GM12878 (cell line): Measurements from ENCODE around the gene SMOC2.

Source experiments
- CEBPB ChIP-seq, 2 experiments: fragments of 150-350 bp in 1 of 2; IDR thresholded peaks; 2 replicates each; pipeline ENCODE4 v1.6.1; 2012 to 2014; ENCODE audit warnings: low read depth in 2 of 2, low read length in 2 of 2, borderline replicate concordance in 1 of 2, inconsistent platforms in 1 of 2
- HDAC2 ChIP-seq: fragments of 200-600 bp; sonication (generic); IDR thresholded peaks from 2 replicates; pipeline ENCODE4 v1.6.1; 2017
- POLR2A ChIP-seq: IDR thresholded peaks from 2 replicates; pipeline ENCODE4 v1.6.1; 2011; ENCODE audit warnings: low read depth, mild to moderate bottlenecking, low read length
- RAD21 ChIP-seq: IDR thresholded peaks from 2 replicates; pipeline ENCODE4 v1.6.1; 2011; ENCODE audit warnings: mild to moderate bottlenecking, low read depth, low read length, moderate library complexity; ENCODE audit not compliant: insufficient read depth
- ZNF24 ChIP-seq: fragments of 450-650 bp; IDR thresholded peaks from 2 replicates; pipeline ENCODE4 v1.6.1; 2017; ENCODE audit warnings: antibody characterized with exemption, mild to moderate bottlenecking
- TF ChIP-seq, protein P1 (sequence below), 3 experiments: IDR thresholded peaks in 2 of 3; conservative IDR thresholded peaks in 1 of 3; 2 replicates each; pipeline ENCODE4 v1.5.1; 2011; ENCODE audit warnings: low read depth in 3 of 3, low read length in 3 of 3, mild to moderate bottlenecking in 3 of 3, control low read depth in 2 of 3, moderate library complexity in 2 of 3, inconsistent platforms in 1 of 3, mixed read lengths in 1 of 3; ENCODE audit not compliant: control insufficient read depth in 2 of 3, insufficient read depth in 1 of 3; ENCODE audit errors: extremely low read depth in 1 of 3

DNA sequence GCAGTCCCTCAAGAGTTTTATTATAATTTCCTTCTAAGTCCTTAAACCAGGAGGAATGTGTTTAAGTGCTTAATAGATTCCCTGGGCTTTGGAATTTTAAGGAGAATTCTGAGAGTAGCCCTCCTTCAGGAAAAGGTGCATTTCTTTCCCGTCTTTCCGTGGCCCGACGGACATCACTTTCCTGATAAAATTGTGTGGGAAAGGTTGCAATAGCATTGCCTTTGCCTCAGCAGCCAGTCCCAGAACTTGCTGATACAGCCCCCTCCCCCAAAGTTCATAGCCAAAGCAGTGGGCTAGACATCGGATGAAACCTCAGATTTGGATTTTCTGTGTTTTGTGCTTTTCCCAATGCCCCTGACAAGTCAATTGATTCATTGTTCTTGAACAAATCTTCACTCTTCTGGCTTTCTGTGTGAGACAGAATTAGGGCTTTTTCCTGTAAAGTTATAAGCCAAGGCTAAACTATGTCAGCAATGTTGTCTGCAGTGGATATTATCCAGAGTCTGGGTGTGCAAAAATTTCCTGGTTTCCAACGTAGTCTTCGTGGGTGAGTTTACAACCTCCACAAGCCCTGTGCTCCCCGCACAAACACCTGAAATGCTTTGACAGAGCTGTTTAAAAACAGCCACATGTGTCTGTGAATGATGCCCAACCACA, 1.1 kb upstream of the SMOC2 start:
- TF ChIP-seq ZNF24 (no peak), CEBPB (IDR thresholded peaks at IDR 0.05; ENCODE audit: borderline replicate concordance in 1 of 2, low read depth in 2 of 2, low read length in 2 of 2) (no peak), POLR2A (no peak), HDAC2 (no peak), RAD21 (no peak)
- TF ChIP-seq, protein P1, sequence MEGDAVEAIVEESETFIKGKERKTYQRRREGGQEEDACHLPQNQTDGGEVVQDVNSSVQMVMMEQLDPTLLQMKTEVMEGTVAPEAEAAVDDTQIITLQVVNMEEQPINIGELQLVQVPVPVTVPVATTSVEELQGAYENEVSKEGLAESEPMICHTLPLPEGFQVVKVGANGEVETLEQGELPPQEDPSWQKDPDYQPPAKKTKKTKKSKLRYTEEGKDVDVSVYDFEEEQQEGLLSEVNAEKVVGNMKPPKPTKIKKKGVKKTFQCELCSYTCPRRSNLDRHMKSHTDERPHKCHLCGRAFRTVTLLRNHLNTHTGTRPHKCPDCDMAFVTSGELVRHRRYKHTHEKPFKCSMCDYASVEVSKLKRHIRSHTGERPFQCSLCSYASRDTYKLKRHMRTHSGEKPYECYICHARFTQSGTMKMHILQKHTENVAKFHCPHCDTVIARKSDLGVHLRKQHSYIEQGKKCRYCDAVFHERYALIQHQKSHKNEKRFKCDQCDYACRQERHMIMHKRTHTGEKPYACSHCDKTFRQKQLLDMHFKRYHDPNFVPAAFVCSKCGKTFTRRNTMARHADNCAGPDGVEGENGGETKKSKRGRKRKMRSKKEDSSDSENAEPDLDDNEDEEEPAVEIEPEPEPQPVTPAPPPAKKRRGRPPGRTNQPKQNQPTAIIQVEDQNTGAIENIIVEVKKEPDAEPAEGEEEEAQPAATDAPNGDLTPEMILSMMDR (IDR thresholded peaks at IDR 0.05 in 2 of 3, conservative IDR thresholded peaks at IDR 0.05 in 1 of 3; ENCODE audit: control insufficient read depth in 2 of 3, extremely low read depth in 1 of 3, insufficient read depth in 1 of 3, low read depth in 3 of 3, low read length in 3 of 3), result no peak
